Measurements from ENCODE around the gene MAPRE3. TPM values are rescaled to one million over a fixed set of nuclear protein-coding genes. Genes with fewer than 3 reads are reported as not detected.

The MAPRE3 gene
- total and polyA plus RNA-seq, 7 donors = 22.1 to 149 (median 116) TPM

DNA sequence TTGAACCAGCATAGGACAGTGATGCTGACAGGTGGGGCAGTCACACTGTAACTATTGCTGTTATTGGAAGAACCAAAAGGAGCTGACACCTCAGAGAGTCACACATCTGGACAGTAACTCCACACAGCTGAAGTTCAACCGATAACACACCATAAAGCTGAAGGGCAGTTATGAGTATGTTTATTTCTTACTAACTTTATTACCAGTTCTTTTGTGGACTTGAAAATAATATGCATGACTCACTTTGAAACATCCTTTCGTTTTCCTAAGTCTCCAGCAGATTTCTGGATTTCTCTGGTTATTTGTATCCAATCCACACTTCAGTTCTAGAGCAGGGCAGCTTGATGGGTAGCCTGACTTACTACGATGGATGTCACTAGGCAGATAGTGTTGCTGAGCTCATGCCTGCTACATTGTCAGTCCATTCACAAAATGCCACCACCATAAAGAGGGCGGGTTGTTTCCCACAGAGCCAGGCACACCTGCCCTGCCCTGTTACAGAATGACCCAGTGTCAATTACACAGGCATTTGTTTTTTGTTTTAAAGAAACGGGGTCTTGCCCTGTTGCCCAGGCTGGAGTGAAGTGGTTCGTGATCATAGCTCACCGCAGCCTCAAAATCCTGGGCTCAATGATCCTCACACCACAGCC is 72.7 kb downstream of the MAPRE3 start:
- H3K4me1 ChIP-seq = peaks cover 9% of the 10 kb centered on the region
- no peak for ATAC-seq
- intact Hi-C loops (cut with DNase I) = no loop called here
- 74 to 82% (median 76%) methylated on average over 7 of the region's 7 CpGs for WGBS, 3 donors
- H3K36me3 ChIP-seq (ENCODE audit: insufficient read depth in 1 of 2, low read depth in 1 of 2) = peaks cover 0 to 34% of the 10 kb centered on the region in 2 donors
- no peak for DNase-seq
- TF ChIP-seq, protein P1, sequence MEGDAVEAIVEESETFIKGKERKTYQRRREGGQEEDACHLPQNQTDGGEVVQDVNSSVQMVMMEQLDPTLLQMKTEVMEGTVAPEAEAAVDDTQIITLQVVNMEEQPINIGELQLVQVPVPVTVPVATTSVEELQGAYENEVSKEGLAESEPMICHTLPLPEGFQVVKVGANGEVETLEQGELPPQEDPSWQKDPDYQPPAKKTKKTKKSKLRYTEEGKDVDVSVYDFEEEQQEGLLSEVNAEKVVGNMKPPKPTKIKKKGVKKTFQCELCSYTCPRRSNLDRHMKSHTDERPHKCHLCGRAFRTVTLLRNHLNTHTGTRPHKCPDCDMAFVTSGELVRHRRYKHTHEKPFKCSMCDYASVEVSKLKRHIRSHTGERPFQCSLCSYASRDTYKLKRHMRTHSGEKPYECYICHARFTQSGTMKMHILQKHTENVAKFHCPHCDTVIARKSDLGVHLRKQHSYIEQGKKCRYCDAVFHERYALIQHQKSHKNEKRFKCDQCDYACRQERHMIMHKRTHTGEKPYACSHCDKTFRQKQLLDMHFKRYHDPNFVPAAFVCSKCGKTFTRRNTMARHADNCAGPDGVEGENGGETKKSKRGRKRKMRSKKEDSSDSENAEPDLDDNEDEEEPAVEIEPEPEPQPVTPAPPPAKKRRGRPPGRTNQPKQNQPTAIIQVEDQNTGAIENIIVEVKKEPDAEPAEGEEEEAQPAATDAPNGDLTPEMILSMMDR (IDR thresholded peaks at IDR 0.05) = no peak
- no peaks in the 10 kb centered on the region for H3K27me3 ChIP-seq (ENCODE audit: insufficient read depth in 3 of 3, low read length in 2 of 3)
- no peaks in the 10 kb centered on the region for H3K9me3 ChIP-seq
- no peak overlapping the region for H3K4me3 ChIP-seq
- H3K27ac ChIP-seq = no peak overlapping the region

- intact Hi-C loops (cut with DNase I) = loop anchor here in 1 of 2 donors (1.0 kb wide), 2 partner anchors 33 to 39 kb away; no protein-coding TSS in a partner anchor
Measured at GRCh38 chr2:27049422-27050280, 79.2 kb downstream of the MAPRE3 start.

DNA sequence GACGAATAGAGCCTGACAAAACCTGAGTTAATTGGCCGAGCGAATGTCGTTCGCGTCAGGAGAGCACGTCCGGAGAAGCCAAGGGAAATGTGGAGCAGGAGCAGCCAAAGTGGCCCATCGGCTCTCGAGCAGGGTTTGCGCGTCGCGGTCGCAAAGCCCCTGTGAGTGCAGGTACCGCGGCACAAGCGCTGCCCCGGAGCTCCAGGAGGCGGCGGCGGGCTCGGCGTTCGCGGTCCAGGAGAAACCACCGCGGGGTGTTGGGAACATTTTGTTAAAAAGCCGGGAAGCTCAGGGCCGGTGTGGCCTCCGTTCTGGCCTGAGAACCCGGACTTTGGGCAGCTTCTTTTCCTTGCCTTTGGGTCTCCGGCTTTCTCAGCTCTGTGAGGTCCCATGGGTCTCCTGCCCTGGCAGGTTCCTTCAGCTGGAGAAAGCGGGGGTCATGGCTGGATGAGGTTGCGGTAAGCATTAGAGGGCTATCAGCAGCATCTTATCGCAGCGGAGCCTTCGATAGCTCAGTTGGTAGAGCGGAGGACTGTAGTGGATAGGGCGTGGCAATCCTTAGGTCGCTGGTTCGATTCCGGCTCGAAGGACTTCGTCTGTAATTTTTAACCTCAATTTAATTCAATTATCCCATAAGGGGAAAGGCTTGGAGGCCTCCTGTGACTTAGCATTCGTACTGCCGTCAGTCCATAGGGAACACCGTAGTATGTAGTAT is 80.0 kb downstream of the MAPRE3 start:
- peaks cover 15% of the 10 kb centered on the region for H3K4me1 ChIP-seq
- intact Hi-C loops (cut with DNase I) = loop anchor here in 1 of 2 donors (1.0 kb wide), 1 partner anchor 32 kb away; no protein-coding TSS in a partner anchor

More at GRCh38 chr2:27049422-27050280, 79.2 kb downstream of the MAPRE3 start:
- peak overlapping the region; percentile 92 for H3K4me3 ChIP-seq
- peaks cover 15% of the 10 kb centered on the region for H3K4me1 ChIP-seq
- no peaks in the 10 kb centered on the region for H3K27me3 ChIP-seq (ENCODE audit: insufficient read depth in 3 of 3, low read length in 2 of 3)
- peak overlapping the region; percentile 77 for H3K27ac ChIP-seq
- no peaks in the 10 kb centered on the region for H3K9me3 ChIP-seq
- peaks cover 0 to 16% of the 10 kb centered on the region in 2 donors for H3K36me3 ChIP-seq (ENCODE audit: insufficient read depth in 1 of 2, low read depth in 1 of 2)
- ATAC-seq (peak; percentile 19 to 33 (median 27)), DNase-seq (no peak)
- TF ChIP-seq, protein P1 (IDR thresholded peaks at IDR 0.05) = no peak
- whole genome bisulfite sequencing, 3 donors = 6 to 11% (median 9%) methylated on average over 35 to 52 of the region's 52 CpGs

More for the DNA sequence above, 80.0 kb downstream of the MAPRE3 start:
- TF ChIP-seq, protein P1 (IDR thresholded peaks at IDR 0.05) = peak; percentile 48
- H3K4me3 ChIP-seq = peak overlapping the region; percentile 92
- no peaks in the 10 kb centered on the region for H3K9me3 ChIP-seq
- peaks cover 0 to 24% of the 10 kb centered on the region in 2 donors for H3K36me3 ChIP-seq (ENCODE audit: insufficient read depth in 1 of 2, low read depth in 1 of 2)
- whole genome bisulfite sequencing, 3 donors = 0% methylated on average over 44 to 48 of the region's 48 CpGs
- peak; percentile 84 to 88 (median 86) for ATAC-seq
- H3K27ac ChIP-seq = peak overlapping the region; percentile 77
- DNase-seq = peak; percentile 84 to 93
- H3K27me3 ChIP-seq (ENCODE audit: insufficient read depth in 3 of 3, low read length in 2 of 3) = no peaks in the 10 kb centered on the region
